GM06990 (cell line): Measurements from ENCODE around the gene EIF2B1.
"Not testable (repeated sequence)": the region's sequence is repeated elsewhere in the genome, so short reads cannot be mapped to it uniquely, and the experiment has no call there.

Source experiments
- DNase-seq: peaks from one replicate; pipeline ENCODE4 v3.0.0-alpha.2; 2011; ENCODE audit not compliant: insufficient read length; ENCODE audit errors: extremely low read depth
- H3K27me3 ChIP-seq: replicated peaks from 2 replicates; pipeline ENCODE4 v1.6.0; 2011; ENCODE audit warnings: low read length; ENCODE audit not compliant: control insufficient read depth, insufficient read depth
- H3K36me3 ChIP-seq: 2 replicates; pipeline ENCODE4 v1.5.1; 2011; ENCODE audit warnings: low read length; ENCODE audit not compliant: control insufficient read depth, insufficient read depth
- H3K4me3 ChIP-seq: replicated peaks from 2 replicates; pipeline ENCODE4 v1.5.1; 2011; ENCODE audit warnings: low read depth, mild to moderate bottlenecking, control low read depth, low read length
- CTCF ChIP-seq: IDR thresholded peaks from 2 replicates; pipeline ENCODE4 v1.5.1; 2011; ENCODE audit warnings: low read length, control low read depth, mild to moderate bottlenecking, inconsistent platforms; ENCODE audit not compliant: insufficient read depth, poor library complexity, severe bottlenecking

The EIF2B1 gene

GRCh38 chr12:123597100-123597499 lies 36.4 kb downstream of the EIF2B1 start:
- Histone ChIP-seq H3K4me3 (no peak overlapping the region), H3K27me3 (no peaks in the 10 kb centered on the region), H3K36me3 (peaks cover 9% of the 10 kb centered on the region)
- no peak for TF ChIP-seq CTCF
- no peak for DNase-seq

DNA sequence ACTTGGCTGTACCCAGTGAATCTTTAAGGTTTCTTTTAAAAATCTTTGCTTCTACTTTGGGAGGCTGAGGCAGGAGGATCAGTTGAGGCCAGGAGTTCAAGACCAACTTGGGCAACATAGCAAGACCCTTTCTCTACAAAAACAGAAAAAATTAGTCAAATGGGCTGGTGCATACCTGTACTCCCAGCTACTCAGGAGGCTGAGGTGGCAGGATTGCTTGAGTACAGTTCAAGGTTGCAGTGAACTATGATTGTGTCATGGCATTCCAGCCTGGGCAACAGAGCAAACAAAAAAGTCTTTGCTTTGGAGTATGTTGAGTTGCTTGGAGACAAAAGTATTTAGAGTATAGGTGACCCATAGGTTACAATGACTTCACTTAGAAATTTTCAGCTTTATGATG lies 37.8 kb downstream of the EIF2B1 start:
- no peak for DNase-seq
- Histone ChIP-seq H3K4me3 (no peak overlapping the region), H3K27me3 (no peaks in the 10 kb centered on the region), H3K36me3 (peaks cover 14% of the 10 kb centered on the region)
- no peak for TF ChIP-seq CTCF

DNA sequence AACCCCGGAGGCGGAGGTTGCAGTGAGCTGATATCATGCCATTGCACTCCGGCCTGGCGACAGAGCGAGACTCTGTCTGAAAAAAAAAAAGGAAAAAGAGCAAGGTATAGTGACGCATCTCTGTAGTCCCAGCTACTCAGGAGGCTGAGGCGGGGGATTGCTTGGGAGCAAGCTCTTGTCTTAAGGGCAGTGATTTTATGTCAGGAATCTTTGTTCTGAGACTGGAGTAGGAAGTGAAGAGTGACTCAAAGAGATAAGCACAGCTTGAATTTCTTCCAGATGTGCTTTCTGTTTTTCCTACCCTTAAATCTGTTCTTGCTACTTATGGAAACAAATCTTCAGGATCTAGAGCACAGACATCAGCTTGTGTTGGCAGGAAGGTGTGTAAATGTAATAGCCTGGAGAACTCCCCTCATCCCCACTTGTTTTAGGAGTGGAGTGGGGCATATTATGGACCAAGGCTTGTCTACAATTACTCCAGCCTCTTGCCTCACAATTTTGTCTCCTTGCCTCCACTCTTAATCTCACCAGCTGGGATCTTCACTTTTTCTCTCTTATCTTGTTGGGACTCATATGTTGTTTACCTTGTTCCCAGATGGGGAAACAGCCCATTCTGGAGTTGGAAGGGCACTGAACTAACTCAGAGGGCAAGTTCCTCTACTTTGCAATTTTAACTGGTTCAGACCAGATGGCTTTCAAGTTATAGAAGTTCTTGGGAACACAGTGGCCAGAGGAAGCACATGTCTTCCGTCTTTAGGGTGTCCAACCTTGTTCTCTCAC lies 41.6 kb downstream of the EIF2B1 start:
- Histone ChIP-seq H3K36me3 (peaks cover 14% of the 10 kb centered on the region), H3K27me3 (no peaks in the 10 kb centered on the region), H3K4me3 (no peak overlapping the region)
- DNase-seq, result no peak
- TF ChIP-seq CTCF, result no peak

- H3K27me3 ChIP-seq, result no peaks in the 10 kb centered on the region
- no peak for DNase-seq
- no peak overlapping the region for H3K4me3 ChIP-seq
- no peaks in the 10 kb centered on the region; the same call in 1 of the 2 replicates for H3K36me3 ChIP-seq
- TF ChIP-seq CTCF, result no peak
Observed at GRCh38 chr12:123580772-123581171, 52.7 kb downstream of the EIF2B1 start.

DNA sequence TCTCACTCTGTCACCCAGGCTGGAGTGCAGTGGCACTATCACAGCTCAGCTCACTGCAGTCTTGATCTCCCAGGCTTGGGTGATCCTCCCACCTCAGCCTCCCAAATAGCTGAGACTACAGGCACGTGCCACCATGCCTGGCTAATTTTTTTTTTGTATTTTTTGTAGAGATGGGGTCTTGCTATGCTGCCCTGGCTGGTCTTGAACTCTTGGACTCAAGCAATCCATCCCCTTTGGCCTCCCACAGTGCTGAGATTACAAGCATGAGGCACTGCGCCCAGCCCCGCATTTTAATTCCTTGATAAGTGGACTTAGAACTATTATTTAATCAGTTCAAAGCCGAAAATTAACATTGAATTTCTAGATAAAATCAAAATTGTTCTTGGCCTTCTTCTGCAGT lies 54.7 kb downstream of the EIF2B1 start:
- not testable (repeated sequence) for H3K27me3 ChIP-seq

GRCh38 chr12:123578243-123578642 lies 55.2 kb downstream of the EIF2B1 start:
- no peaks in the 10 kb centered on the region for H3K27me3 ChIP-seq
- no peak for DNase-seq
- no peaks in the 10 kb centered on the region; the same call in 1 of the 2 replicates for H3K36me3 ChIP-seq
- H3K4me3 ChIP-seq, result no peak overlapping the region
- TF ChIP-seq CTCF, result no peak

More for the DNA sequence above, 54.7 kb downstream of the EIF2B1 start:
- DNase-seq, H3K4me3 ChIP-seq, H3K36me3 ChIP-seq: not testable (repeated sequence)
